HG02588 (cell line): ENCODE results near the gene RCAN1.
A peak's percentile ranks its signal among the peaks of the same experiment; 100 is the strongest.

Experiments
- ATAC-seq: cut with Tn5 transposase; IDR thresholded peaks from one replicate; pipeline ENCODE4 v1.9.1; 2021; ENCODE audit warnings: mild to moderate bottlenecking, moderate library complexity; ENCODE audit not compliant: unreplicated experiment

RCAN1 gene

GRCh38 chr21:34545079-34545884 lies 69.6 kb downstream of the RCAN1 start:
- peak; percentile 84 for ATAC-seq

- no peak for ATAC-seq
Measured at GRCh38 chr21:34544032-34544496, 70.8 kb downstream of the RCAN1 start.

GRCh38 chr21:34543017-34543416 lies 71.9 kb downstream of the RCAN1 start:
- no peak for ATAC-seq

- no peak for ATAC-seq
Measured at GRCh38 chr21:34540206-34540605, 74.7 kb downstream of the RCAN1 start.

- no peak for ATAC-seq
Measured at GRCh38 chr21:34537838-34538237, 77.1 kb downstream of the RCAN1 start.

- no peak for ATAC-seq
Measured at GRCh38 chr21:34536820-34537219, 78.1 kb downstream of the RCAN1 start.

GRCh38 chr21:34536311-34536710 lies 78.6 kb downstream of the RCAN1 start:
- no peak for ATAC-seq

GRCh38 chr21:34535886-34536285 lies 79.0 kb downstream of the RCAN1 start:
- no peak for ATAC-seq

- no peak for ATAC-seq
Measured at GRCh38 chr21:34534522-34534921, 80.4 kb downstream of the RCAN1 start.

- ATAC-seq: no peak
Measured at GRCh38 chr21:34533938-34534337, 81.0 kb downstream of the RCAN1 start.

- ATAC-seq: no peak
Measured at GRCh38 chr21:34531399-34531798, 83.5 kb downstream of the RCAN1 start.

GRCh38 chr21:34530261-34530660 lies 84.7 kb downstream of the RCAN1 start:
- ATAC-seq: no peak

- no peak for ATAC-seq
Measured at GRCh38 chr21:34528131-34528561, 86.8 kb downstream of the RCAN1 start.

GRCh38 chr21:34526618-34527290 lies 88.2 kb downstream of the RCAN1 start:
- no peak for ATAC-seq

- ATAC-seq: no peak
Measured at GRCh38 chr21:34526241-34526617, 88.7 kb downstream of the RCAN1 start.

GRCh38 chr21:34524646-34525601 lies 90.0 kb downstream of the RCAN1 start:
- ATAC-seq: no peak

GRCh38 chr21:34523019-34523555 lies 91.8 kb downstream of the RCAN1 start:
- no peak for ATAC-seq

- no peak for ATAC-seq
Measured at GRCh38 chr21:34522284-34522683, 92.6 kb downstream of the RCAN1 start.

GRCh38 chr21:34521561-34521960 lies 93.4 kb downstream of the RCAN1 start:
- no peak for ATAC-seq

GRCh38 chr21:34520764-34521508 lies 94.0 kb downstream of the RCAN1 start:
- ATAC-seq: no peak
